Myocyte (in vitro differentiated cells): ENCODE results near the gene HCFC1. TPM values are rescaled to one million over a fixed set of nuclear protein-coding genes. Genes with fewer than 3 reads are reported as not detected.

Experiments used
- DNase-seq: peaks from one replicate; pipeline ENCODE4 v3.0.0-alpha.2; 2012; ENCODE audit warnings: low read depth
- total RNA-seq: library from RNA; depleted of rRNA; stranded (reverse); fragments of >200 nt; gene quantifications from 2 replicates; pipeline ENCODE4 v1.2.3, GENCODE V29; 2014

HCFC1 gene
- total RNA-seq, 1 donor from 2014 or later, result 27.1 TPM

DNA sequence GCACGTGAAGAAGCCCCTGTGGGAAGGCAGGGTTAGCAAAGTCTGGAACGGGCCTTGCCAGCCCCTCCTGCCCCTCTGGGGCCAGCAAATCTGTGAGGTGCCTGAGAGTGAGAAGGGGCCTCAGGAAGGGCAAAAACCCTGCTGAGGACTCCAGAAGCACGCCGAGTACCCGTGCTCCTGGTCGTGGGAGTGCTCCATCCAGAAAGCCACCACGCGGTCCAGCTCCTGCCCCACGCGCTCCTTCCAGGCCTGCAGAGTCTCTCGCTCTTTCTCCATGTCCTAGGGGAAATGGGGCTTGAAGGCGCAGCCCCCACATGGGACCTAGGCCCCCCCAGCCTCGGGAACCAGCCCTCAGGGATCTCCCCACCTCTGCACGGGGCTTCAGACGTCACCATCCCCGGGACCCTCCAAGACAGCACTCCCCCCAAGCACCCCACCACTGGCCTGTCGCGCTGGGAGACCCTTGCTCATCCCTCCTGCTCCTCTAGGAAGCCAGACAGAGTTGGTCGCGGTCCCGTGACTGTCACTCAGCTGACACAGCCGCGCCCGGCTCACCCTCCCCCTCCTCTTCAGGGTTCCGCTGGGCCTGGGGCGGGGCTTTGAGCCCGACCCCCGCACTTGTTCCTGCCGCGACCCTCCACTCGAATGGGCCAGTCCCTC lies 27.3 kb downstream of the HCFC1 start, which contains the start of gene RENBP:
RENBP (minus strand) TSS at position 504 of the 660 bp plus-strand sequence; CDS start at position 471, 33 bp downstream.
- no peak for DNase-seq

DNA sequence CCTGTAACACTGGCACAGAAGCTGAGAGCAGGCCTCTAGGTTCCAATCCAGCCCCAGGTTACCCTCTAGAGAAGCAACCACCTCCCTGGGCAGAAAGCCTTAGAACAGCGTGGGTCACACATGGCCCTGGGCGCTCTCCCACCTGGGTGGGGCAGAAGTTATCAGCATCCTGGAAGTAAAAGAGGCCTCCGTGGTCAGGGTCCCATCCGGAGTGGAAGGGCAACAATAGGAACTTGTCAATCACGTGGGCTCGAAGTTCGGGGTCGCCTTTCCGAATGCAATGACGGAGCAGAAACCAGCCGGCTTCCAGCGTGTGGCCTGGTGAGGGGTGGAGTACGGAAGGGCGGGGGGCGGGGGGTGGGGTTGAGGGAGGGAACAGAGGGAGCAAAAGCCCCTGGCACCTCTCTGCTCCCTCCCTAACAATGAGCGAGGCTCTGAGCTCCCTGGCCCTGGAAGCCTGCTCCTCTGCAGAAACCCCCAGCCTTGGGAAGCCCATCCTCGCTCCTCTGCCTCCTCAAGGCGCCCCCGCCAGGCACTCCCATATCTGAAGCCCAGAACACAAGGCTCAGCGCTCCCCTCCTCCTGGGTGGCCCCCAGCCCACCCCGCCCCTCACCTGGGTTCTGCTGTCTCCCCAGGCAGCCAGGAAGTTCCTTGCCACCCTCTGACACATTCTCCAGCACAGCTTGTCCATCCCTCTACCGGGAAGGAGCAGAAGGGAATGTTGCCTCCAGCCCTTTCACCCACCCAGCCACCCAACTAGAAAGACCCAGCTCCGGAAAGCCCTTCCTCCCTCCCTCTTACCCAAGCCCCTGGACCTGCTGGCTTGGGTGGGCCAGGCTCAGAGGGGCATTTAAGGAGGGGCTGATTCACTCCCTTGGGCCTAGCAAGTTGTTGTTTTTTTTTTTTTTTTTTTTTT lies 30.0 kb downstream of the HCFC1 start:
- no peak for DNase-seq

DNA sequence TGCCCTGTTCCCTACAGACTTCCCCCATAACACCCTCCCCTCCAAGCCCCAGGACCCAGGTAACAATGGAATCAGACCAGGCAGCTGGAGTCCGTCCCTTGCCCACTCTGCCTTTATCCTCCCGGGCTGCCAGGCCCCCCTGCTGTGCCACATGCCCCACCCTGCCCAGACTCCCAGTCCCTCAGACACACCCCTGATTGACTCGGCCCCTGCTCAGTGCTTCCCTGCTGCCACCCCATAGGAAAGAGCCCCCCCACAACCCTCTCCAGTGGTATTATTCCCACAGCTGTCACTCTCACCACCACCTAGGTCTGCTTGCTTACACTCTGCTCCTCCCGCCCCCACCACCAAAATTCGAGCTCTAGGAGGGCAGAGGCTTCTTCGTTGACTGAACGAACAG lies 32.0 kb downstream of the HCFC1 start:
- DNase-seq, result peak; percentile 11

DNA sequence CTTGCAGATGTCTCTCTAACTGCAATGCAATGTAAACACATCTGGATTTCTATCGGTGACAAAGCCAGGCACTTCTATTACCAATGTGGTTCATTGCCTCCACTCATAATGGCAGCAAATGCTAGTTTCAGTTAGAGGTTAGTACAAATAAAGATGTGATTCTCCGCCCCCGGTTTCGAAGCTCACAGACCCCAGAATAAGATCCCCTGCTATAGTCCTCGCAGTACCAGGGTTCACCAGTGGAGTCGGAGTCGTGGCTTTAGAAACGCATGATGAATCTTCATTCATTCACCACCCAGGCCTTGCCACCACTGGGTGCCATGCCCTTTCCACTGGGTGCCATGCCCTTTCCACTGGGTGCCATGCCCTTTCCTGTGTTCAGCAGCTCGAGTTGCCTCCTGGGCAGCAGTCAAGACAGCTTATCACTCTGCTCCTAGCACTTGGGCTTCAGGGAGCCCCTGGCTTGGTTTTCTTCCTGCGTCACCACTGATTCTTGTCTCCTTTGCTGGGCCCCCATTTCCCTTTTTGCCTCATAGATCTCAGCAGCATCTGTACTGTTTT lies 33.3 kb downstream of the HCFC1 start:
- DNase-seq, result no peak

DNA sequence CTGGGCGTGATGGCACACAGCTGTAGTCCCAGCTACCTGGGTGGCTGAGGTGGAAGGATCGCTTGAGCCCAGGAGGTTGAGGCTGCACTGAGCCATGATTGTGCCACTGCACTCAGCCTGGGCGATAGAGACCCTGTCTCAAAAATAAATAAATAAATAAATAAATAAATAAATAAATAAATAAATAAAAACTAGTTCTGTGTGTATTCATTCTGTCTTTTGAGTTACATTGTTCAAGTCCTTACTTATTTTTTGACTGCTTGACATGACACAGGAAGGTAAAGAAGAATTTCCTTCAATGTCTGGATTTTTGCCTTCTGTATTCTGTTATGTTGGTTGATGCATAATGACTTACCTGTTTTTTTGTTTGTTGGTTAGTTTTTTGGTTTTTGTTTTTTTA lies 34.6 kb downstream of the HCFC1 start:
- DNase-seq, result no peak

DNA sequence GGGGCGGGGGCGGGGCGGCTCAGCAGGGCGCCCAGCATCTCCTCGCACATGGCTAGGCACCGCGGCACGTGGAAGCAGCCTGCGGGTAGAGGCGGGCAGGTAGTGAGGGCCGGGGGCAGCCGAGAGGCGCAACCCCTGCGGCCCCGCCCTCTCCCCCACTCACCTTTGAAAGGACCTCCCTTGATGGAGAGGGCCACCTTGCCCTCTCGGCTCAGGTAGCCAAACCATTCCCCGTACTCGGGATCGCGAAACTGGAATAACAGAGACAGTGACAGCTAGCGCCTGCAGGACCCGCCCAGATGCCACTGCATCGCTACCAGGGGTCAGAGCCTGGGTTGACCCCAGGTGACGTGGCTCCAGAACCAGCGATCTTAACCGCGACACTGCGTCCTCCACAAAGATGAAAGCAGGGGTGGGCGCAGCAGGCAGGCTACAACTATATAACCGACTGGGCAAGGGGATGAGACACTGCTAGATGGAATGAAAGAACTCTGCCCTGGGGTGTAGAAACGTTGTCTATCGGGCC lies 36.2 kb downstream of the HCFC1 start:
- DNase-seq, result no peak

DNA sequence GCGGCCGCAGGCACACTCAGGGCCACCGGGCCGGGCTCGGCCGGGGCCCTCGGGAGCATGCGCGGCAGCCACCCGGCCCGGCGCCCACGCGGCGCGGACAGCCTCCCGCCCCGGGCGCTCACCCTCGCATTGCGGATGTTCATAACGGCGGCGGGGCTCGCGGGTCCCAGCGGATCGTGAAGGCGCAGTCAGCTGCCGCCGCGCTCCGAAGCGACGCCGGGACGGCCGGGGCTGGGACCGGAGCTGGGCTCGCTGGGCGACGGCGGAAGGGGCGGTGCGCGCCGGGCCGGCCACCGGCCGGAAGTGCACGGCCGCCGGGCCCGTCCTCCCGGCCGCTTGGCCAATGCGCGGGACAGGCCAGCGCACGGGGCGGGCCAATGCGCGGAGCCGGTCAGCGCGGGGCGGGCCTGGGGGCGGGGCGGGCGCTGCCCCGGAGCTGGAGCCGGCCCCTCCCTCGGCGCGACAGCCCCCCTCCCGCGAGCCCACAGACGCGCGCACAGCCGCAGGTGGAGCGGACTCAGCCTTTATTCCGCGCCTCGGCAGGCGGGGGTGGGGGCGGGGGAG lies 36.8 kb downstream of the HCFC1 start, which contains the start of gene NAA10:
NAA10 (minus strand) TSS at position 276 of the 564 bp plus-strand sequence; CDS start at position 143, 133 bp downstream.
- DNase-seq, result peak; percentile 68

DNA sequence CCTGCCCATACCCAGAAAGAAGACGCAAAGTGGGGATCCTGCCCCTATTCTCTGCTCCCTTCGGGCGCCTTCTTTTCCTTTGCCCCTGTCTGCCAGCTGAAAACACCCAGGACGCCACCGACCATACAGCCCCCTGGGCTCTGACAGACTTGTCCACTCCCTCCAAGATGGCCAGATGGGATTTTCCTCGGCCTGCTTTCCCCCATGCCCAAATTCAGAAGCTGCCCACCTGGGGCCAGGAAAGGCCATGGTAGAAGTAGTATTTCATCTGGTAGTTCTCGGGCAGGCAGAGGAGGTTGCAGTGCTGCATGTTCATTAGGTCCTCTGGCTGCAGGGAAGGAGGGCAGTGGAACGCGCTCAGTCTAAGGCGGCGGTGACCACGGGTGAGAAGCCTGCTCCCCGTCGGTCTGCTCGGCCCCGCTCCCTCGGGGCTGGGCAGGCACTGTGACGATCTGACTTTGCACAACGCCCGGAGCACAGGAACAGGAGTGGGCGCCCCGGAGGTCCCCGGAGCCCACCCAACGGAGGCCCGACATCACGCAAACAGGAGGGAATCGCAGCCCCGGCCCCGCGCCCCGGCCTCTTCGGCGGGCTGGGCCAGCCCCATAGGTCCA lies 37.4 kb downstream of the HCFC1 start:
- DNase-seq, result no peak

DNA sequence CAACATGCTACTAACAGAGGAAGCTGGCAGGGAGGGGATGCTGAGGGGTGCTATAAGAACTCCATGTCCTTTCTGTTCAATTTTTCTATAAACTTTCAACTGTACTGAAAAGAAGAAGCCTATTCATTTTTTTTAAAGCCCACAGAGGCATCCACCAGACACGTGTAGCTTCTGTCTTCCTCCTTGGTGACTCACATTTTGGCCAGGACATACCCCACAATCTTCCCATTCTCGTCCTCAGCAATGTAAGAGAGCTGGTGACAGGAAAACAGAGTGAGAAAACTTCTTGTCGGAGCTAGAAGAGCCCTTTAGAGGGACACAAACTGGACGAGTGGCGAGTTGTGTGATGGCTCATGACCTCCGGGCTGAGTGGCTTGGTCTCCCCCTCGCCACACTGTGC lies 37.9 kb downstream of the HCFC1 start:
- peak; percentile 27 for DNase-seq

DNA sequence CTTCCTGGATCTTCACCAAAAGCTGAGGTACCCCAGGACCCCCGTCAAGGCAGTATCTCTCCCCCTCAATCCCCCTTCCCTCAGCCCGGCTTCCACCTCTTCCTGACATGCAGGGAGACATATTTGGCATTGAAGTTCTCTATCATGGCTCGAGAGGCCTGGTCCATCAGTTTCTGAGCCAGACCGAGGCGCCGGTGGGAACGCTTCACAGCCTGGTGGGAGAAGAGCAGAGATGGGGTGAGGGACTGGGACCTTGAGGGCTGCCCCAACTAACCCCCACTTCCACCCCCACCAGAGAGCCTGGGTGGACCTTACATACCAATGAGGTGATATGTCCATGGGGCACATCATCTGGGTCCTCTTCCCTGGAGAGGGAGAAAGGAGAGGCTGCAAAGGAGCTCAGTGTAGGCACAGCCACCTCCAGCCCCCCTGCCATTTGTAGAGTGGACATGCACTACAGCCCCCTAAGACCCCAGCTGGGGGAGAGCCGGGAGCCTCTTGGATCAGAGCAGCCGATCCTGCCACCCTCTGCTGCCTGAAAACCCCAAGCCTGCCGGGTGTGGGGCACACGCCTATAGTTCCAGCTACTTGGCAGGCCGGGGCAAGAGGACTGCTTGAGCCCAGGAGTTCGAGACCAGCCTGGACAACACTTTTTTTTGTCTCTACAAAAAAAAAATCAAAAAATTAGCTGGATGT lies 39.2 kb downstream of the HCFC1 start:
- DNase-seq, result no peak

DNA sequence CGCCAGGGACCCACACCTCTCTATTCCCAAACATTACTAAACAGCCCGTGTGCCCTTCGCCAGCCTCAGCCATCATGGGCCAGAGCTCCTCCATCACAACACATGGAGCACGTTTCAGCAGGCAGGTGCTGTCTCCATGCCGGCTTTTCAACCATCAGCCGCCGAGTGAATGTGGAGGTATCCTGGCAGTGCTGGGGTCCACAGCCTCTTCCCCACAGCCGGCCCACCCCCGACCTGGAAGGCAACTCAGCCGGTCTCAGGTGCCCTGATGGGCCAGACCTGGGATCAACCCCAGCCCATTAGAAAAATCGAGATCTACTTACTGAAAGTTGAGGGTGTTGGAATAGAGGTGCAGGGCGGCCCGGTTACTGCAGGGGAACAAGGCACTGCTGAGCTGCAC lies 39.9 kb downstream of the HCFC1 start:
- DNase-seq, result no peak

DNA sequence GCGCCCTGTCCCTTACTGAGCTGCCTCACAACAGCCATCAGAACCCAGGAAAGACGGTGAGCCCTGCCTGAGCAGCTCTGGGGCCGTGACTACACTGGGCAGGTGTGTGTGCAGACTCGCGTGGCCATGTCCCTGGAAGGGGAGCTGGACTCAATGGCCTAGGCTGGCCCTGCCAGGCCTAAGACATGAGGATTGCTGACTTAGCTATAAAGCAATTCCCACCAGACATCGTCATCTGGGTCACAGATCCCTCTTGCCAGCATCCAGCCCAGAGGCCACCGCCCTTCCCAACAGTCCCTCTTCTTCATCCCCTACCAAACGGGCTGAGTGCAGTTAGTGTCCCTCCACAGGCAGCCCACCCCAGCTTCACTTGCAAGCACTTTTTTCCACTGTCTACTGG lies 40.5 kb downstream of the HCFC1 start:
- DNase-seq, result no peak

DNA sequence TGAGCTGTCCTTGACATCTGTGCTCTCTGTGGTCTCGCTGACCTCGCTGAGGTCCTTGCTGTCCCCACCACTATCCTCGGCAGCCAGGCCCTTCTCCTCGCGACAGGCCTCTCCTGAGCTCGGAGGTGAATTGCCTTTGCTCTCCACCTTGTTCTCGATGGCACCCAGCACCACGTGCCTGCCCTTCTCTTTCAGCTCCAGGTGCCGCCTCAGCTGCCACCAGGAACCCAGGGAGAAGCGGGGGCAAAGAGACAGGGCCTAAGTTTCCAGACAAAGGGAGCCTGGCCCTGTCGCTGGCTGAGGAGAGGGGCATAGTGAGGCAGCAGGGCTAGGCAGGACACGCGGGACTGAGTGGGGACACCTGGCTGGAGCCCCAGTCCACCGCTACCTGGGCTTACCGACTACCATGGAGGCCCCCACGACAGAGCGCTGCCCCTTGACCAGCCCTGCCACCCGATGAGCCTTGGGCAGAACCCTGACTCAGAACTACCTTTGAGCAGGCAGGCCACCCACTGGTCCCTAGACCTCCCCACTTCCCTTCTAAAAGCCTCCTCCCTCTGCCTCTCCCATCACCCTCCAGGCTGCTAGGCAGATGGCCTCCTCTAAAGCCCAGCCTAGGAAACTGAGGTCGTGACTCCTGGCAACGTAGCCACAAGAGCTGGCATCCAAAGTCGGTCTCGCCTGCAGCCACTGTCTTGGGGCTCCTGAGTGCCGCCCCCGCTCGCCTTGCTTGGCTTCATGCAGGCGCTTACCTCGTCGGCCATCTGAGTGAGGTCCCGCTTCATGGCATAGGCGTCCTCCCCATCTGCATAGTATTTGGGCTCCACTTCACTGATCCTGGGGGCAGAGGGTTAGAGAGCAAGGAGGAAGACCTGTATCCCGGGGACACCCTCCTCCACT lies 41.4 kb downstream of the HCFC1 start:
- no peak for DNase-seq

DNA sequence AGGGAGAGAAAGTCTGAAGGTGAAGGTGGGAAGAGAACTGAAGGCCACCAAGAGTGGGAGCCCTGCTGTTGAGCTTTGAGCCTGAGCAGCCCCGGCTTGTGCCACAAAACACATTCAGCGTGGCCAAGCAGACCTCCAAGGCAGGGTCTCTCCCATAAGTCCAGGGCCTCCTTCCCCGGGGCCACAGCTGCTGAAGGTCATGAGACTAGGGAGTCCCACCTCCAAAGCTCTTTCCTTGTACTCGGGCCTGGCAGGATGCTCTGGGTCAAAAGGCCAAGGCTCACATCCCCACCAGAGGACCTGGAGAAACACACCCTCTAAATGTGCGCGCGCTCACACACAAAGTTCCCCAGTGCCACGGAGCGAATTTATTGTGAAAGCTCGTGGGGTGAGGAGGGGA lies 42.0 kb downstream of the HCFC1 start:
- no peak for DNase-seq

DNA sequence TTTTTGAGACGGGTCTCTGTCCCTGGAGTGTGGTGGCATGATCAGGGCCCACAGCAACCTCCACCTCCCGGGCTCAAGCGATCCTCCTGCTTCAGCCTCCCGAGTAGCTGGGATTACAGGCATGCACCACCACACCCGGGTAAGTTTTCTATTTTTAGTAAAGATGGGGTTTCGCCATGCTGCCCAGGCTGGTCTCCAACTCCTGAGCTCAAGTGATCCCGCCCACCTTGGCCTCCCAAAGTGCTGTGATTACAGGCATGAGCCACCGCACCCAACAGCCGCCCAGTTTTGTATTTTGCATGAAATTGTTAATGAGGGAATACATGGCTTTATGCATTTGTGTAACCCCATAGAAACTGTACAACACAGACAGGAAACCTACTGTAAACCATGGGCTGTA lies 42.8 kb downstream of the HCFC1 start:
- DNase-seq, result no peak

DNA sequence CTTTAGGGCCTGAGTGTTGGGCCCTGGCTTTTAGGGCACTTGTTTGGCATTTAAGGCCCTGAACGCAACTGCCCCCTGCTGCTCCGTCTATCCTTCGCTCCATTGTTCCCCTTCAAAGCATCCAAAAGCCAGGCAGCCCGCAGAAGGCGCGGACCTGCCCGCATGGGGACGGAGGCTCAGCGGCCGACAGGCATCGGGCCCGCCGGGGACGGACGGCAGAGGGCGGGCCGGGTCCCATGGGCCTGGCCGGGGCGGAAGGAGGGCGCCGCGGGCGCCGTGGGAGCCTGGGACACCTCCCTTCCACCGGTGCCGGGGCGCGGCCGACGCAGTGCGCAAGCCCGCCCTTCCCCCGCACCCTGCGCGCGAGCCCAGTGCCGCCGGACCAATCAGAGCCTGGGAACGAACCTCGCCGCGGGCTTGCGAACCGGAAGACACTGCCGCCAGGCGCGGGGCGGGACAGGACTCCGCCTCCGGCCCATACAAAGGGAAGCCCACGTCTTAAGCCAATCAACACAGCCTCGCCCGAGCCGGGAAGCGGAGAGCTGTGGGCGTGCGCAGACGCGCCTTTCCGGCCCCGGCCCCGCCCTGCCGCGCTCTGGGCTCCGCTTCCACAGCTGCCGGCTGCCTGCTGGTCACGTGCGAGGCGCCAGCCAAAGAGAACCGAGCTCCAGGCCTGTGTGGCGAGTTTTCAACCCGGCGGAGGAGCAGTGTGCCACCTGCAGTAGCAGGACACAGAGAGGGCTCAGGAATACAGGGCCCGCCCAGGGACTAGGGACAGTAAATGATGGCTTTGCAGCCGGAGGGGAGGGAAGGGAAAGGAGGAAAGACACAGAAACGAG lies 43.5 kb downstream of the HCFC1 start:
- peak; percentile 96 for DNase-seq

DNA sequence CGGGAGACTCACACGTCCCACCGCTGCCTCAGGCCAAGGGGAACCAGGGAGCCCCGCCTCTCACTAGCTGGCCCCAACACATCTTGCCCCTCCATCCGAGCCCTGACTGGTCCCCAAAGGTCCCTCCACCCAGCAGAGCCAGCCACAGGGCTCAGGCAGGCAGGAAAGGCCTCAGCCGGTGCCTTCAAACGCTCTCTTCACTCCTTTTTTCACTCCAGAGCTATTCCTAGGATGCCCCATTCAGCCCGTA lies 44.0 kb downstream of the HCFC1 start:
- no peak for DNase-seq

DNA sequence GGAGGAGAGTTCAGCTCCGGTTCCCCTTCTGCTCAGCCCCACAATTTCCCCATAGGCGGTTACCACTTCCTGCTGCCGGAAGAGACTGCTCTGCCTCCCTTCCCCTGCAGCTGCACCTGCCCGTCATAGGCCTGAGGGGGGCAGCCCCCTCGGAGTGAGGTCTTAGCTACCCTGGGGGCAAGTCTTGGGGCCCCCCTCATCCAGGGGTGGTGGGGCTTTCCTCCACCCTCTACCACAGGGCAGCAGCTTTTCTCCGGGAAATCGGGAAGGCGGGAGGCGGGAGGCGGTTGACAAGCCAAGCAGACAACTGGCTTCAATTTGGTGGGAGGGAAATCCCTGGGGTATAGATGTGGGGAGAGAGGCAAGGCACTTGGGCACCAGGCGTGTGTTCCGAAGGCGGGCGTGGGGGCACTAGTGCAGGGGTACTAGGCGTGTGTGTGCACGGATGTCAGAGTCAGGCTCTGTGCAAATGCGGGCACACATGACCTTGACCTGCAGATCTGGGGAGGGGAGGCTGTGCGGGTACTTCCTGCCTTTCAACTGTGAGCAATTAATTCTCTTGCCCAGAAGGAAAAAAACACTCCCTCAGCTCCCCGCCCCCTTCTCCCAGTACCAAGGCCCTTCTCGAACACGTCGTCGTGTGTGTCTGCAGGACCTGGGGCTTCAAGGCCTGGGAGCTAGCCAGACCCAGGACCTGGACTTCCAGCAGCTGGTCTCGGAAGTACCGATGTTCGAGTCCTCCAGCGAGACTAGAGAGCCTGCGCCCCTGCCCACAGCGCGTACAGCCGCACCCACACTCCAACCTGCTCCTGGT lies 44.6 kb downstream of the HCFC1 start:
- DNase-seq, result peak; percentile 63
